OCI-LY1 (cell line): ENCODE measurements around the gene IFT88.

ENCODE experiments used
- H2AFZ ChIP-seq: fragments of 200-600 bp; sonication (generic), shearing (Covaris generic); 2 replicates; pipeline ENCODE4 v1.6.0; 2014; ENCODE audit warnings: antibody characterized with exemption, mild to moderate bottlenecking, low read length
- H3F3A ChIP-seq: fragments of 200-600 bp; sonication (generic), shearing (Covaris generic); 2 replicates; pipeline ENCODE4 v1.6.0; 2014; ENCODE audit warnings: mild to moderate bottlenecking, antibody characterized with exemption, low read length, moderate library complexity; ENCODE audit not compliant: insufficient read depth
- H3K27ac ChIP-seq: fragments of 200-600 bp; sonication (generic); 2 replicates; pipeline ENCODE4 v1.5.1; 2014; ENCODE audit warnings: low read length, mixed run types, mild to moderate bottlenecking, low read depth; ENCODE audit not compliant: poor library complexity, severe bottlenecking
- H3K27me3 ChIP-seq: fragments of 200-600 bp; sonication (generic); 2 replicates; pipeline ENCODE4 v1.6.0; 2014; ENCODE audit warnings: antibody characterized with exemption, mild to moderate bottlenecking, low read length, moderate library complexity; ENCODE audit not compliant: insufficient read depth
- H3K36me3 ChIP-seq: fragments of 200-600 bp; sonication (generic); 2 replicates; pipeline ENCODE4 v1.6.1; 2014; ENCODE audit warnings: mild to moderate bottlenecking, antibody characterized with exemption, low read length, moderate library complexity, mixed read lengths; ENCODE audit not compliant: insufficient read depth
- H3K4me1 ChIP-seq: fragments of 200-600 bp; sonication (generic); 2 replicates; pipeline ENCODE4 v1.5.1; 2014; ENCODE audit warnings: mild to moderate bottlenecking, low read length, moderate library complexity; ENCODE audit not compliant: insufficient read depth, severe bottlenecking
- H3K4me2 ChIP-seq: fragments of 200-600 bp; sonication (generic), shearing (Covaris generic); 2 replicates; pipeline ENCODE4 v1.6.1; 2014; ENCODE audit warnings: low read length
- H3K4me3 ChIP-seq: fragments of 200-600 bp; sonication (generic); 2 replicates; pipeline ENCODE4 v1.5.1; 2014; ENCODE audit warnings: low read length, low read depth, mild to moderate bottlenecking, mixed read lengths; ENCODE audit not compliant: poor library complexity, severe bottlenecking
- H3K79me2 ChIP-seq: fragments of 200-600 bp; shearing (Covaris generic); 2 replicates; pipeline ENCODE4 v1.6.1; 2016; ENCODE audit warnings: mixed run types, low read length, mixed read lengths; ENCODE audit not compliant: insufficient read depth
- H3K9ac ChIP-seq: fragments of 200-600 bp; sonication (generic), shearing (Covaris generic); 2 replicates; pipeline ENCODE4 v1.6.1; 2014; ENCODE audit warnings: mild to moderate bottlenecking, low read length, mixed read lengths
- H3K9me2 ChIP-seq: fragments of 200-600 bp; sonication (generic), shearing (Covaris generic); 2 replicates; pipeline ENCODE4 v1.6.1; 2014; ENCODE audit warnings: low read depth, mild to moderate bottlenecking, low read length, mixed read lengths
- H3K9me3 ChIP-seq: fragments of 200-600 bp; shearing (Covaris generic); 2 replicates; pipeline ENCODE4 v1.6.1; 2014; ENCODE audit warnings: low read length, mixed read lengths
- H4K20me1 ChIP-seq: fragments of 200-600 bp; sonication (generic), shearing (Covaris generic); 2 replicates; pipeline ENCODE4 v1.6.0; 2016; ENCODE audit warnings: mild to moderate bottlenecking, low read length; ENCODE audit not compliant: insufficient read depth
- EZH2 ChIP-seq: fragments of 200-600 bp; sonication (generic), shearing (Covaris generic); IDR thresholded peaks from 2 replicates; pipeline ENCODE4 v1.8.0; 2017; ENCODE audit warnings: borderline replicate concordance, mixed run types, mild to moderate bottlenecking, antibody characterized with exemption, low read length, moderate library complexity, mixed read lengths
- TF ChIP-seq, protein P1 (sequence below): fragments of 200-600 bp; sonication (generic), shearing (Covaris generic); IDR thresholded peaks from 2 replicates; pipeline ENCODE4 v1.5.1; 2017; ENCODE audit warnings: mild to moderate bottlenecking, antibody characterized with exemption, low read length, moderate library complexity, mixed read lengths

The IFT88 gene

DNA sequence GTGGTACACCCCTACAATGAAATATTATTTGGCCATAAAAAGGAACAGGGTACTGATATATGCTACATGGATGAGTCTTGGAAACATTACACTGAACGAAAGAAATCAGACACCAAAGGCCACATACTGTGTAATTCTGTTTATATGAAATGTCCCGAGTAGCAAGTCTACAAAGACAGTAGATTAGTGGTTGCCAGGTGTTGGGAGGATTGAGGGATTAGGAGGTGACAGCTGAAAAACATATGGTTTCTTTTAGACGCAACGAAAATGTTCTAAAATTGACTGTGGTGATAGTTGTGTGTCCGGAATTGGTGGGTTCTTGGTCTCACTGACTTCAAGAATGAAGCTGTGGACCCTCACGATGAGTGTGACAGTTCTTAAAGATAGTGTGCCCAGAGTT, 171.7 kb downstream of the IFT88 start:
- Histone ChIP-seq H3K27ac (no peak overlapping the region), H3K9me3 (no peaks in the 10 kb centered on the region), H3K4me2 (no peak overlapping the region), H3K4me1 (no peaks in the 10 kb centered on the region), H3K36me3 (no peaks in the 10 kb centered on the region), H3K9ac (no peak overlapping the region), H3K79me2 (no peaks in the 10 kb centered on the region), H2AFZ (no peak overlapping the region), H3K9me2 (no peaks in the 10 kb centered on the region), H3F3A (no peaks in the 10 kb centered on the region), H4K20me1 (no peaks in the 10 kb centered on the region), H3K27me3 (no peaks in the 10 kb centered on the region), H3K4me3 (no peak overlapping the region)
- TF ChIP-seq EZH2: no peak
- TF ChIP-seq, protein P1, sequence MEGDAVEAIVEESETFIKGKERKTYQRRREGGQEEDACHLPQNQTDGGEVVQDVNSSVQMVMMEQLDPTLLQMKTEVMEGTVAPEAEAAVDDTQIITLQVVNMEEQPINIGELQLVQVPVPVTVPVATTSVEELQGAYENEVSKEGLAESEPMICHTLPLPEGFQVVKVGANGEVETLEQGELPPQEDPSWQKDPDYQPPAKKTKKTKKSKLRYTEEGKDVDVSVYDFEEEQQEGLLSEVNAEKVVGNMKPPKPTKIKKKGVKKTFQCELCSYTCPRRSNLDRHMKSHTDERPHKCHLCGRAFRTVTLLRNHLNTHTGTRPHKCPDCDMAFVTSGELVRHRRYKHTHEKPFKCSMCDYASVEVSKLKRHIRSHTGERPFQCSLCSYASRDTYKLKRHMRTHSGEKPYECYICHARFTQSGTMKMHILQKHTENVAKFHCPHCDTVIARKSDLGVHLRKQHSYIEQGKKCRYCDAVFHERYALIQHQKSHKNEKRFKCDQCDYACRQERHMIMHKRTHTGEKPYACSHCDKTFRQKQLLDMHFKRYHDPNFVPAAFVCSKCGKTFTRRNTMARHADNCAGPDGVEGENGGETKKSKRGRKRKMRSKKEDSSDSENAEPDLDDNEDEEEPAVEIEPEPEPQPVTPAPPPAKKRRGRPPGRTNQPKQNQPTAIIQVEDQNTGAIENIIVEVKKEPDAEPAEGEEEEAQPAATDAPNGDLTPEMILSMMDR: no peak

DNA sequence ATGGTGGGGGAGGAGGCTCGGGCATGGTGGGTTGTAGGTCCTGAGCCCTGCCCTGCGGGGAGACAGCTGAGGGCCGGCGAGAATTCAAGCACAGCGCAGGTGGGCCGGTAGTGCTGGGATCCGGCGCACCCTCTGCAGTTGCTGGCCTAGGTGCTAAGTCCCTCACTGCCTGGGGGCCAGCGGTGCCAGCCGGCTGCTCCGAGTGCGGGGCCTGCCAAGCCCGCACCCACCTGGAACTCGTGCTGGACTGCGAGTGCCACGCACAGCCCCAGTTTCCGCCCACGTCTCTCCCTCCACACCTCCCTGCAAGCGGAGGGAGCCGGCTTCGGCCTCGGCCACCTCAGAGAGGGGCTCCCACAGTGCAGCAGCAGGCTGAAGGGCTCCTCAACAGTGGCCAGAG, 173.1 kb downstream of the IFT88 start:
- Histone ChIP-seq H4K20me1 (no peaks in the 10 kb centered on the region), H3K4me1 (no peaks in the 10 kb centered on the region), H3K79me2 (no peaks in the 10 kb centered on the region), H3F3A (no peaks in the 10 kb centered on the region), H3K9ac (no peak overlapping the region), H3K36me3 (no peaks in the 10 kb centered on the region), H3K27me3 (no peaks in the 10 kb centered on the region), H3K4me3 (no peak overlapping the region), H3K9me2 (no peaks in the 10 kb centered on the region), H3K4me2 (no peak overlapping the region), H3K9me3 (no peaks in the 10 kb centered on the region), H2AFZ (no peak overlapping the region), H3K27ac (no peak overlapping the region)
- TF ChIP-seq, protein P1: no peak
- no peak for TF ChIP-seq EZH2
